HG03342 (cell line): ENCODE results near the gene TCERG1L.
"Not testable (repeated sequence)": the region's sequence is repeated elsewhere in the genome, so short reads cannot be mapped to it uniquely, and the experiment has no call there.

ENCODE experiments used
- ATAC-seq: cut with Tn5 transposase; IDR thresholded peaks from one replicate; pipeline ENCODE4 v1.9.1; 2021; ENCODE audit warnings: mild to moderate bottlenecking, moderate library complexity; ENCODE audit not compliant: unreplicated experiment

TCERG1L gene

GRCh38 chr10:131195558-131196159 lies 115.9 kb downstream of the TCERG1L start:
- ATAC-seq = no peak

DNA sequence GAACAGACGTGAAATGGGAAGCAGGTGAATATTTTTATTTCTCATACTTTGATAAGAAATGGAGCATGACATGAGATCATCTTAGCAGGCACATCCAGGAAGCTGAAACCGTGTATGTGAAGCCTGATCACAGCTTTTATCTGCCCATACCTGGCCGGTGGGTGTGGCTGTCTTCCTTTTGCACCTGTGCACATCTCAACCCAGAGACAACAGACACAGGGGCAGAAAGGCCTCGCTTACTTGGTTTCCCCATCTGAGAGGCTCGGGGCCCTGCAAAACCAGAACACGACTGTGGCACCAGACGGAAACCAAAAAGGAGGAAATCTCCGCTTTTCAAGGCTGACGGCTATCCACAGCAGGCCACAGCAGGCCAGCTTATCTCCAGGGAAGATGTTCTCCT lies 116.4 kb downstream of the TCERG1L start:
- ATAC-seq = no peak

GRCh38 chr10:131193923-131194322 lies 117.6 kb downstream of the TCERG1L start:
- no peak for ATAC-seq

GRCh38 chr10:131188494-131188893 lies 123.0 kb downstream of the TCERG1L start:
- ATAC-seq = no peak

- ATAC-seq = no peak
Observed at GRCh38 chr10:131187926-131188325, 123.6 kb downstream of the TCERG1L start.

DNA sequence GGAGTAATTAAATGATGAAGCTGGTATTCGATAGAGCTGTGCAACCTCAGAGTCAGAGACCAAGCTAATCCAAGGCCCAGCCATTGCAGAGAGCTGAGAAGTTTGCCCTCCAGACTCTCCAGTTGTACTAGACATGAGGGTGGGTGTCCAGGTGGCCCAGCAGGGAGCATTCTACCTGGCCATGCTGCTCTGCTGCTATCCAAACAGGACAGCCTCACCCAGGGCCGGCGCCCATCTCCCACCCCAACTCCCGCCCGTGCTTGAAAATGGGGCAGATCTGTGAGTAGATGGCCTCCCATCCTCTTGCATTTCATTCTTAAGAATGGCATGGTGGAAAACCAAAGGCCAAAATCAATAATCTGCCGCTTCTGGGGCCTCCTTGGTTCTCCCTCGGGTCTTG lies 124.2 kb downstream of the TCERG1L start:
- no peak for ATAC-seq

DNA sequence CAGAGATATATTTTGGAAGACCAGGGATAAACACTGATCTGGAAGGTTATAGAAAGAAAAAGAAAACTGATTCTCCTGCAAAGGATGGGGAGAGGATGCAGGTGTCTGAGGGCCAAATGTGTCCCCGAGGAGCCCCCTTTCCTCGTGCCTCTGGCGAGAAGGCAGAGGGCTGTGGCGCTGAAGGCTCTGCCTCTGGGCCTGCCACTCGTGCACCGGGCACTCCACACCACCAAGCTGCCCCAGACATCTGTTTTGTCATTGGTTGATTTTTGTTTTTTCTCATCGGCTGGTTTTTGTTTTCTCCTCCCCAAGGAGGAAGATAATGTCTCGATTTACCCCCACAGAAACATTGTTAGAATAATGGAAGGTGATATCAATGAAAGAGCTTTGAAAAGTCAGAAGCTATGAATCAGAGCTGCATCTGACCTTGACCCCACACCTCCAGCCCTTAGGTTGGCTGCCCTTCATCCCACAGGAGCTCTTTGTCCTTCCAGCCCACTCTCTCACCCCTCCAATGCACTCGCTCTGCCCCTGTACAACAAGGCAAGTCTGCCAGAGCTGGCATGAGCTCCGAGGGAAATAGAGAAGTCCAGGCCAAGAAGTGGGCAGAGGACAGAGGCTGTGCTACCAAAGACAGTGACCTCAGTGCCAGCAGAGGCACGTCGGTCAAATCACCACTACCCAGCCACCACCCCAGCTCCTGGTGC lies 124.8 kb downstream of the TCERG1L start:
- no peak for ATAC-seq

DNA sequence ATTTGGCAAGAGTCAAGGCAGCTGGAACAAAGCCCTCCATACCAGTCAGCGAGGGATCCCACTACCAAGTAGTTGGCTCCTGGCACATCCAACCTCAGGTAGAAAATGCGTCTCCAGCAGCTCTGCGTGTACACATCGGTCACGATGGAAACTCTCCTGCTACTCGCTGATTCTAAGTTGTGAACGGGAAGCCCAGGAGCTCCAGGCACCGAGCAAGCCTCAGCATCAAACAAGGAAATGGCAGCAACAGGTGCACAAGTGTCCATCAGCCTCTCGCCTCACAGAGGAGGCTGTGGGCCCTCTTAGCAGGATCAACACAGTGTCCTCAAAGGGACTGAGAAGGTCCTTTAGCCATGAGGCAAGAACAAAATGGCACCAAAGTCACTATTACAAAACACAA lies 127.0 kb downstream of the TCERG1L start:
- no peak for ATAC-seq

GRCh38 chr10:131183546-131184045 lies 127.9 kb downstream of the TCERG1L start:
- no peak for ATAC-seq

DNA sequence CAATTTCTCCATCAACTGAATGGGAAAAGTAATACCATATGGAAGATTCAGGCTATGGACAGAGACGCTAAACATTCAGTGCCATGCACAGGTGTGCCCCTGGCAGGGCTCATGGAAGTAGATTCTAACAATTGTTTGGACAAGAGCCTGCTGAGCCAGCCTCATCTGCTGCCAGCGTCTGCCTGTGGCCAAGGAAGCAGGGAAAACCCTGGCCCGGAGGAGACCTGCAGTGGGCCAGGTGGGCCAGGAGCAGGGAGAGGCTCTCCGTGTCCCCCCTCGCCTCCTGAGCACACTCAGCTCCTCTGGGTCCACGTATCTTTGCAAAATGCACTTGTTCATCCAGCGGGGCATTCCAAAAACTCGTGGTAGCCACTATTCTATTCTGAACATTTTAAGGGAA lies 130.1 kb downstream of the TCERG1L start:
- no peak for ATAC-seq

DNA sequence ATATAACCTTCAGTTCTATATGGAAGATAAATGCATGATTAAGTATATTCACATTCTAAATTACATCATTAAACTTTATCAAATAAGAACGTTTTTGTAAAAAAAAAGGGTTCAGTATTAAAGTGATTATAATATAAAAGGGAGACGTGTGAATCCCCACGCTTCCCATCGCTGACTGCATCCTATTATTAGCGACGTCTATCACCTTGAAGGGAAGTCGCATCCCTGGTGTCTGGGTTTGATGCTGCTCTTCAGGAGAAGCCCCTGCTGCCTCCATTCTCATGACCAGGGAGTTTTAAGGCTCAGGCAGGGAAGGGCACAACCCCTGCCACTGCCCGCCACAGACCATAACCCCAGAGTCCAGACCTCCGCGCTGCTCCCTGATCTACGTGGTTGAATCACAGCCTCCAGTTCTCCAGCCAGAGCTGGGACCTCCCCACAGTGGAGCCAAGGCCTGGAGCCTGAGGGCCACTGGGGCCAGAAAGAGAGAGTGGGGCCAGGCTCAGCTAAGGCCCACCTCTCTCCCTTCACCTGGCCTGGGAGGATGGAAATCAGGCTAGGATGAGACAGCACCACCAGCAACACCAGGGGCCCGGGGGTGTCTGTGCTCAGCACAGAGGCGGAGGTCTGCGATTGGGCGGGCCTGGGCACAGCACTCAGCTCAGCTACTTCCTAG lies 130.6 kb downstream of the TCERG1L start:
- no peak for ATAC-seq

DNA sequence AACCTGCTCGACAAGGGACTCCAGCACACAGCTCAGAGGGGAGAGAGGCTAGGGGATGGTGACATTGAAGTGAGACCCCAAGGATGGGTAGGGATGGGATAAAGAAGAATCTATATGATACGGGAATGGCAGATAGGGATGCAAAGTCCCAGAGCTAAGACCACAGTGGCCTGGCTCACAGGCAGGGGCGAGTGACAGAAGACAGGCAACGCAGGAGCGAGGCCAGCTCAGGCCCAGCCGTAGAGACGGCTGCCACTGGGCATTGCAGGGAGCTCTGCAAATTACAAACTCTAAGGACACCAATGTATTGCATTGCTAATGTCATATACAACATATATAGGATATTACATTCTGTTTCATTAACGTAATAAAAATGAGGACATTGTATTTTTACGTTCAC lies 131.4 kb downstream of the TCERG1L start:
- no peak for ATAC-seq

DNA sequence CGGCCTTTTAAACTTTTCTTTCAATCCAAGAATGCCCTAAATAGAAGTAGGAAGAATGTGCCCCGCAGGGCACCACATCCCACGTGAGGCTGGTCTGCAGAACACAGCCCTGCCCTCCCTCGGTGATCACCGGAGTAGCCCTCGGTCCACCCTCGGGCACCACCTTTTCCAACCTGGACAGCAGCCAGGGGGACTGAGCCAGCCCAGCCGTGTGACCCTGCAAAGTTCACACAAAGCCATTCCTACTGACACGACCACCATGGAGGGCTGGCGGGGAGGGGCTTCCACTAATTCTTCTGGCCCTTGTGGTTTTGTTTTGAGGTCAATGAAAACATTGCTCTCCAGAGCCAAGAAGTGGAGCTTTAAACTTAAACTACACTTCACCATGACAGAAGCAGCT lies 132.2 kb downstream of the TCERG1L start:
- no peak for ATAC-seq

DNA sequence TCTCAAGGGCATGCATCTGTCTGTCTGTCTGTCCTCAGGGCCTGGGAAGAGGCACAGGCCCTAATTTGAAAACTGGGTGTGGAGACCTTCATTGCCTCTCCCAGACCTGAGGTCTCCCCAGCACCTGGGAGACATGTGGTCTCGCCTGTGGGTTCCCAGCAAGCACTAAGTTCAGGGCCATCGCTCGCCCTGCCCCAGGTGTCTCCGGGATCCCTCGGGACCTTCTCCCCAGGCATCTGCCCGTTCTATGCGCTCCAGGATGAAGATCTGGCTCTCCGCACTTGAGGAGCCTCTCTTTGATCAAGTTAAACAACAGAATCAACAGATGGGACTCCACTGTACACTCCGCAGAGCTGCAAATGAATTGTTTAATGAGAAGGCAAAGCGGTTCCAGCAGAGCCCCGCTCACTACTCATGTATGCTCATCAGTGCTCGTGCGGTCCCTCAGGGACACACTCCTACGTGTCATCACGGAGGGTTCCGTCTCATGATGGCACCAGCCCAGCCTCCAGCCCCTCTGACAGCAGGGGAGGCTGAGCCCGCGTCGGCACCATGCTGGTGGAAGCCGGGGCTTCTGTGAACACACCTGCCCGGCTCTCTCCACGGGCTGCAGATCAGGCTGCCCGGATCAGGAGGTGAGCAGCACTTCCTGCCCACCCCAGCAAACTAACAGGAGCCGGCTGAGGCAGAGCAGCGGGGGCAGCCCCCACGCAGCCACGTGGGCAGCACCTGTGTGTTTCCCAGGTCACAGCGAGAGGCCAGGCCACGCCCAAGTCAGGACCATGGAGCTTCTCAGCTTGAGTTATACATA lies 132.8 kb downstream of the TCERG1L start:
- no peak for ATAC-seq

- ATAC-seq = no peak
Observed at GRCh38 chr10:131177431-131178327, 133.8 kb downstream of the TCERG1L start.

- no peak for ATAC-seq
Observed at GRCh38 chr10:131176907-131177306, 134.6 kb downstream of the TCERG1L start.

DNA sequence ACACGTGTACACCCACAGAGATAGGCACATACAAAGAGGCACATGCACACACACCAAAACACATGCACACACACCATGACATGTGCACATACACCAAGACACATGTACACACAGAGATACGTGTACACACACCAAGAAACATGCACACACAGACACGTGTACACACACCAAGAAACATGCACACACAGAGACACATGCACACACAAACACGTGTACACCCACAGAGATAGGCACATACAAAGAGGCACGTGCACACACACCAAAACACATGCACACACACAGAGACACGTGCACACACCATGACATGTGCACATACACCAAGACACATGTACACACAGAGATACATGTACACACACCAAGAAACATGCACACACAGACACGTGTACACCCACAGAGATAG lies 135.2 kb downstream of the TCERG1L start:
- ATAC-seq = not testable (repeated sequence)

GRCh38 chr10:131175891-131176290 lies 135.6 kb downstream of the TCERG1L start:
- no peak for ATAC-seq

- no peak for ATAC-seq
Observed at GRCh38 chr10:131174651-131175540, 136.6 kb downstream of the TCERG1L start.
